Omental fat pad (tissue), 4 donors: ENCODE measurements around the gene CHP1. TPM values are rescaled to one million over a fixed set of nuclear protein-coding genes. Genes with fewer than 3 reads are reported as not detected.

Experiments
- ATAC-seq: fragments of 150-250 bp; one replicate; pipeline ENCODE4 v1.9.1; 2016; ENCODE audit warnings: mild to moderate bottlenecking, moderate library complexity; ENCODE audit not compliant: low FRiP score
- DNase-seq: peaks from one replicate; pipeline ENCODE4 v3.0.0-alpha.2; 2019; ENCODE audit warnings: low spot score
- CTCF ChIP-seq, 3 donors: fragments of 450-650 bp; IDR thresholded peaks; one replicate each; pipeline ENCODE4 v1.5.1; 2016 to 2017; ENCODE audit warnings: antibody characterized with exemption in 3 of 3, mild to moderate bottlenecking in 3 of 3, moderate library complexity in 2 of 3
- total RNA-seq, 4 donors: library from RNA; depleted of rRNA; stranded (reverse); fragments of >200 nt; gene quantifications; one replicate each; pipeline ENCODE4 v1.1.0, GENCODE V29; 2016

CHP1 gene
- total RNA-seq, 4 donors from 2014 or later: 172 to 320 (median 243) TPM

- ATAC-seq (peak; percentile 98), DNase-seq (peak; percentile 95)
- no peak for TF ChIP-seq CTCF (IDR thresholded peaks at IDR 0.05)
Observed at GRCh38 chr15:41283653-41284426, 52.8 kb downstream of the CHP1 start.

GRCh38 chr15:41284427-41285177, 53.5 kb downstream of the CHP1 start:
- ATAC-seq: peak; percentile 31
- DNase-seq: no peak
- no peak for TF ChIP-seq CTCF (IDR thresholded peaks at IDR 0.05)

- DNase-seq: no peak
- no peak for TF ChIP-seq CTCF (IDR thresholded peaks at IDR 0.05)
- ATAC-seq: no peak
Observed at GRCh38 chr15:41285285-41285684, 54.2 kb downstream of the CHP1 start.

- no peak for DNase-seq
- TF ChIP-seq CTCF (IDR thresholded peaks at IDR 0.05): no peak
- ATAC-seq: no peak
Observed at GRCh38 chr15:41286665-41287333, 55.7 kb downstream of the CHP1 start.

- TF ChIP-seq CTCF (IDR thresholded peaks at IDR 0.05): no peak
- ATAC-seq (no peak), DNase-seq (no peak)
Observed at GRCh38 chr15:41288464-41288863, 57.4 kb downstream of the CHP1 start.

GRCh38 chr15:41289953-41290352, 58.9 kb downstream of the CHP1 start:
- ATAC-seq: no peak
- no peak for DNase-seq
- TF ChIP-seq CTCF (IDR thresholded peaks at IDR 0.05): no peak
